Gastrocnemius medialis (tissue), 4 donors: ENCODE data around the gene SFMBT2.
"Not testable (repeated sequence)": the region's sequence is repeated elsewhere in the genome, so short reads cannot be mapped to it uniquely, and the experiment has no call there.

ENCODE experiments used
- POLR2A ChIP-seq, 2 donors: fragments of 450-650 bp; IDR thresholded peaks; one replicate each; pipeline ENCODE4 v1.6.1; 2017; ENCODE audit warnings: antibody characterized with exemption in 2 of 2, mild to moderate bottlenecking in 2 of 2, moderate library complexity in 2 of 2
- TF ChIP-seq, protein P1 (sequence below), 5 experiments: fragments of 450-650 bp in 3 of 5; fragments of 200-600 bp in 2 of 5; sonication (generic) in 2 of 5; IDR thresholded peaks in 4 of 5; conservative IDR thresholded peaks in 1 of 5; 1 replicate in 4 of 5; 2 replicates in 1 of 5; pipeline ENCODE4 v1.5.1; 2016 to 2019; ENCODE audit warnings: antibody characterized with exemption in 5 of 5, mild to moderate bottlenecking in 3 of 5, moderate library complexity in 3 of 5

DNA sequence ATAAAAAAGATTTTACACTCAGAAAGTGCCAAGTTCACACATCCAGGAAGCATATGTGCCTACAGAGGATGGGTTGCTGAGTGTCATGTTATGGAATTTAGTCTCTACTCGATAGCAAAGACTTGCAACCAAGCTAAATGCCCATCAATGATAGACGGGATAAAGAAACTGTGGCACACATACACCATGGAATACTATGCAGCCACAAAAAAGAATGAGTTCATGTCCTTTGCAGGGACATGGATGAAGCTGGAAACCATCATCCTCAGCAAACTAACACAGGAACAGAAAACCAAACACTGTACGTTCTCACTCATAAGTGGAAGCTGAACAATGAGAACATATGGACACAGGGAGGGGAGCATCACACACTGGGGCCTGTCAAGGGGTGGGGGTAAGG is 198.1 kb downstream of the SFMBT2 start:
- TF ChIP-seq, protein P1, sequence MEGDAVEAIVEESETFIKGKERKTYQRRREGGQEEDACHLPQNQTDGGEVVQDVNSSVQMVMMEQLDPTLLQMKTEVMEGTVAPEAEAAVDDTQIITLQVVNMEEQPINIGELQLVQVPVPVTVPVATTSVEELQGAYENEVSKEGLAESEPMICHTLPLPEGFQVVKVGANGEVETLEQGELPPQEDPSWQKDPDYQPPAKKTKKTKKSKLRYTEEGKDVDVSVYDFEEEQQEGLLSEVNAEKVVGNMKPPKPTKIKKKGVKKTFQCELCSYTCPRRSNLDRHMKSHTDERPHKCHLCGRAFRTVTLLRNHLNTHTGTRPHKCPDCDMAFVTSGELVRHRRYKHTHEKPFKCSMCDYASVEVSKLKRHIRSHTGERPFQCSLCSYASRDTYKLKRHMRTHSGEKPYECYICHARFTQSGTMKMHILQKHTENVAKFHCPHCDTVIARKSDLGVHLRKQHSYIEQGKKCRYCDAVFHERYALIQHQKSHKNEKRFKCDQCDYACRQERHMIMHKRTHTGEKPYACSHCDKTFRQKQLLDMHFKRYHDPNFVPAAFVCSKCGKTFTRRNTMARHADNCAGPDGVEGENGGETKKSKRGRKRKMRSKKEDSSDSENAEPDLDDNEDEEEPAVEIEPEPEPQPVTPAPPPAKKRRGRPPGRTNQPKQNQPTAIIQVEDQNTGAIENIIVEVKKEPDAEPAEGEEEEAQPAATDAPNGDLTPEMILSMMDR (IDR thresholded peaks at IDR 0.05 in 4 of 5, conservative IDR thresholded peaks at IDR 0.05 in 1 of 5): not testable (repeated sequence)
- not testable (repeated sequence) for TF ChIP-seq POLR2A (IDR thresholded peaks at IDR 0.05)
